Liver (tissue), 9 donors: Measurements from ENCODE around the gene PCNT. TPM values are rescaled to one million over a fixed set of nuclear protein-coding genes. Genes with fewer than 3 reads are reported as not detected.

Source experiments
- DNase-seq: peaks from one replicate; pipeline ENCODE4 v3.0.0-alpha.2; 2017; ENCODE audit warnings: low spot score
- H3K27ac ChIP-seq, 2 donors: one replicate each; pipeline ENCODE4 v1.7.0; 2013; ENCODE audit warnings: inconsistent platforms in 2 of 2, low read length in 2 of 2, control low read depth in 1 of 2, low read depth in 1 of 2, mild to moderate bottlenecking in 1 of 2
- H3K27me3 ChIP-seq, 4 donors: one replicate each; pipeline versions ENCODE4 v1.6.1 to v1.7.0; 2013; ENCODE audit warnings: low read length in 3 of 4, inconsistent platforms in 1 of 4, mild to moderate bottlenecking in 1 of 4, moderate library complexity in 1 of 4; ENCODE audit not compliant: control insufficient read depth in 4 of 4, insufficient read depth in 4 of 4
- H3K36me3 ChIP-seq, 4 donors: one replicate each; pipeline versions ENCODE4 v1.6.1 to v1.7.0; 2013; ENCODE audit warnings: low read length in 3 of 4, mild to moderate bottlenecking in 3 of 4, low read depth in 1 of 4, moderate library complexity in 1 of 4; ENCODE audit not compliant: control insufficient read depth in 4 of 4, insufficient read depth in 3 of 4
- H3K4me1 ChIP-seq, 4 donors: one replicate each; pipeline versions ENCODE4 v1.6.1 to v1.7.0; 2013; ENCODE audit warnings: low read length in 3 of 4, mild to moderate bottlenecking in 3 of 4, moderate library complexity in 1 of 4; ENCODE audit not compliant: control insufficient read depth in 4 of 4, insufficient read depth in 4 of 4
- H3K4me3 ChIP-seq, 3 donors: one replicate each; pipeline versions ENCODE4 v1.6.1 to v1.7.0; 2013; ENCODE audit warnings: low read length in 3 of 3, control low read depth in 1 of 3, low read depth in 1 of 3, mild to moderate bottlenecking in 1 of 3
- H3K9ac ChIP-seq, 2 donors: one replicate each; pipeline ENCODE4 v1.7.0; 2013; ENCODE audit warnings: low read length in 2 of 2, mild to moderate bottlenecking in 2 of 2, moderate library complexity in 2 of 2, control low read depth in 1 of 2, low read depth in 1 of 2
- H3K9me3 ChIP-seq, 4 donors: one replicate each; pipeline versions ENCODE4 v1.6.1 to v1.7.0; 2013; ENCODE audit warnings: low read length in 3 of 4; ENCODE audit not compliant: control insufficient read depth in 4 of 4
- ATF3 ChIP-seq: IDR thresholded peaks from 2 replicates; pipeline ENCODE4 v1.6.1; 2016; ENCODE audit warnings: antibody characterized with exemption
- CTCF ChIP-seq: fragments of 150-350 bp; IDR thresholded peaks from 2 replicates; pipeline ENCODE4 v1.5.1; 2017; ENCODE audit warnings: improper control_type of control experiment, low read depth, low read length; ENCODE audit not compliant: missing input control
- EGR1 ChIP-seq, 2 donors: IDR thresholded peaks; 2 replicates each; pipeline ENCODE4 v1.6.1; 2016 to 2018; ENCODE audit warnings: antibody characterized with exemption in 2 of 2, low read depth in 2 of 2
- FOXA1 ChIP-seq: IDR thresholded peaks from 2 replicates; pipeline ENCODE4 v1.6.1; 2016; ENCODE audit warnings: antibody characterized with exemption
- FOXA2 ChIP-seq: IDR thresholded peaks from 2 replicates; pipeline ENCODE4 v1.6.1; 2016; ENCODE audit warnings: antibody characterized with exemption
- GABPA ChIP-seq, 2 donors: IDR thresholded peaks in 1 of 2; conservative IDR thresholded peaks in 1 of 2; 2 replicates each; pipeline ENCODE4 v1.6.1; 2016; ENCODE audit warnings: antibody characterized with exemption in 2 of 2, mild to moderate bottlenecking in 1 of 2, moderate library complexity in 1 of 2
- HNF4A ChIP-seq, 2 donors: conservative IDR thresholded peaks; 2 replicates each; pipeline ENCODE4 v1.6.1; 2016; ENCODE audit warnings: antibody characterized with exemption in 2 of 2, mild to moderate bottlenecking in 2 of 2
- HNF4G ChIP-seq: IDR thresholded peaks from 2 replicates; pipeline ENCODE4 v1.6.1; 2016; ENCODE audit warnings: antibody characterized with exemption
- JUND ChIP-seq, 2 donors: IDR thresholded peaks; 2 replicates each; pipeline ENCODE4 v1.6.1; 2016; ENCODE audit warnings: antibody characterized with exemption in 2 of 2
- MAX ChIP-seq: IDR thresholded peaks from 2 replicates; pipeline ENCODE4 v1.6.1; 2016; ENCODE audit warnings: antibody characterized with exemption
- NR2F2 ChIP-seq: IDR thresholded peaks from 2 replicates; pipeline ENCODE4 v1.6.1; 2016; ENCODE audit warnings: antibody characterized with exemption
- RAD21 ChIP-seq, 2 donors: IDR thresholded peaks; 2 replicates each; pipeline ENCODE4 v1.6.1; 2016; ENCODE audit warnings: antibody characterized with exemption in 2 of 2, mild to moderate bottlenecking in 2 of 2
- REST ChIP-seq: IDR thresholded peaks from 2 replicates; pipeline ENCODE4 v1.6.1; 2016; ENCODE audit warnings: antibody characterized with exemption, mild to moderate bottlenecking
- RXRA ChIP-seq, 2 donors: IDR thresholded peaks; 2 replicates each; pipeline ENCODE4 v1.6.1; 2017 to 2018; ENCODE audit warnings: antibody characterized with exemption in 2 of 2, mild to moderate bottlenecking in 1 of 2
- SP1 ChIP-seq: IDR thresholded peaks from 2 replicates; pipeline ENCODE4 v1.6.1; 2018; ENCODE audit warnings: antibody characterized with exemption, mild to moderate bottlenecking
- TAF1 ChIP-seq: conservative IDR thresholded peaks from 2 replicates; pipeline ENCODE4 v1.6.1; 2016; ENCODE audit warnings: antibody characterized with exemption, mild to moderate bottlenecking
- YY1 ChIP-seq: IDR thresholded peaks from 2 replicates; pipeline ENCODE4 v1.6.1; 2016; ENCODE audit warnings: antibody characterized with exemption, mild to moderate bottlenecking
- ZBTB33 ChIP-seq: IDR thresholded peaks from 2 replicates; pipeline ENCODE4 v1.6.1; 2016; ENCODE audit warnings: antibody characterized with exemption
- WGBS: extraction: QIAGEN DNeasy Blood & Tissue Kit; methylation state at CpG from one replicate; pipeline ENCODE4 v1.1.7; 2013; 5-methylcytosine and 5-hydroxymethylcytosine counted together
- polyA plus RNA-seq, 2 donors: library from polyadenylated mRNA; stranded (reverse) in 1 of 2; unstranded in 1 of 2; fragments of 200-250 nt in 1 of 2; fragments of >200 nt in 1 of 2; fragmentation: Nextera tagmentation in 1 of 2; extraction: Ambion mirVana in 1 of 2; gene quantifications; one replicate each; pipeline versions ENCODE4 v1.2.1 to v1.2.3, GENCODE V29; 2013 to 2015
- total RNA-seq, 2 donors: library from RNA; depleted of rRNA; stranded (reverse); fragments of >200 nt; gene quantifications; one replicate each; pipeline ENCODE4 v1.2.3, GENCODE V29; 2014
- donor health status: healthy.
- donor health status: healthy.
- donor health status: healthy.
- donor health status: healthy.
- donor health status: healthy.

PCNT gene
- total and polyA plus RNA-seq, 4 donors, result 6.7 to 36.8 (median 15.2) TPM

- WGBS, result 92% methylated on average over 14 of the region's 14 CpGs
- DNase-seq, result no peak
- H3K4me1 ChIP-seq, result no peaks in the 10 kb centered on the region
- H3K27ac ChIP-seq, result no peak overlapping the region
- no peak overlapping the region for H3K4me3 ChIP-seq
- peaks cover 0 to 6% (median 2%) of the 10 kb centered on the region in 4 donors for H3K36me3 ChIP-seq
- TF ChIP-seq RAD21 (IDR thresholded peaks at IDR 0.05) (no peak), NR2F2 (no peak), JUND (IDR thresholded peaks at IDR 0.05) (no peak), GABPA (IDR thresholded peaks at IDR 0.05 in 1 of 2, conservative IDR thresholded peaks at IDR 0.05 in 1 of 2) (no peak), EGR1 (IDR thresholded peaks at IDR 0.05; ENCODE audit: low read depth in 2 of 2) (no peak), FOXA1 (no peak), CTCF (no peak), MAX (no peak), REST (no peak), TAF1 (no peak), ATF3 (no peak), RXRA (IDR thresholded peaks at IDR 0.05) (no peak), YY1 (no peak), HNF4G (no peak), FOXA2 (no peak), HNF4A (conservative IDR thresholded peaks at IDR 0.05) (no peak), ZBTB33 (no peak), SP1 (no peak)
- no peaks in the 10 kb centered on the region for H3K27me3 ChIP-seq
- no peaks in the 10 kb centered on the region for H3K9me3 ChIP-seq
- H3K9ac ChIP-seq, result no peak overlapping the region
These were observed 53.0 kb downstream of the PCNT start for GRCh38 chr21:46376856-46377453.
